ES-I3 (cell line): ENCODE measurements around the gene ANKRD12.

Source experiments
- H3K36me3 ChIP-seq: 2 replicates; pipeline ENCODE4 v1.6.1; 2013; ENCODE audit warnings: mild to moderate bottlenecking, low read length, control low read depth, moderate library complexity; ENCODE audit not compliant: insufficient read depth
- H3K4me1 ChIP-seq: 2 replicates; pipeline ENCODE4 v1.6.1; 2013; ENCODE audit warnings: mild to moderate bottlenecking, control low read depth, low read length; ENCODE audit not compliant: insufficient read depth
- H3K9ac ChIP-seq: 2 replicates; pipeline ENCODE4 v1.6.1; 2013; ENCODE audit warnings: low read depth, mild to moderate bottlenecking, low read length, moderate library complexity
- H3K9me3 ChIP-seq: 2 replicates; pipeline ENCODE4 v1.6.1; 2013; ENCODE audit warnings: mild to moderate bottlenecking, low read length, moderate library complexity; ENCODE audit not compliant: control insufficient read depth, insufficient read depth

Gene ANKRD12

DNA sequence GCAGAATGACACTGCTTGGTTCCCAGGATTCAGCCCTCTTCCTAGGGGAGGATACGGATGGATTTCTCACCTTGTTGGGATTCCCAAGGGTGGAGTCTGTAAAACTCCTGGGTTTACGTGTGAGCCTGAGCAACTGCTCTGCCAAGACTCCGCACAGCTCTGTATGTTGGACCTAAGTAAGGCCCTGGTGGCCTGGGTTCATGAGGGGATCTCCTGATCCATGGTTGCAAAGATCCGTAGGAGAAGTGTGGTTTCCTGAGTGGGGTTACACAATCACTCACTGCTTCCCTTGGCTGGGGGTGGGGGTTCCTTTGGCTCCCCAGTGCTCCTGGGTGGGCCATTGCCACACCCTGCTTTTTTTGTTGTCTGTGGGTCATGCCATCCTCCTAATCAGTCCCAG is 37.7 kb downstream of the ANKRD12 start:
- Histone ChIP-seq H3K9ac (no peak overlapping the region), H3K4me1 (no peaks in the 10 kb centered on the region), H3K36me3 (no peaks in the 10 kb centered on the region), H3K9me3 (no peaks in the 10 kb centered on the region)

- Histone ChIP-seq H3K36me3 (no peaks in the 10 kb centered on the region), H3K9ac (no peak overlapping the region), H3K4me1 (no peaks in the 10 kb centered on the region), H3K9me3 (no peaks in the 10 kb centered on the region)
These were observed 38.5 kb downstream of the ANKRD12 start for GRCh38 chr18:9175115-9175514.

GRCh38 chr18:9177031-9177430 is 40.5 kb downstream of the ANKRD12 start:
- H3K4me1 ChIP-seq, result no peaks in the 10 kb centered on the region
- H3K36me3 ChIP-seq, result no peaks in the 10 kb centered on the region
- no peak overlapping the region for H3K9ac ChIP-seq
- H3K9me3 ChIP-seq, result no peaks in the 10 kb centered on the region

DNA sequence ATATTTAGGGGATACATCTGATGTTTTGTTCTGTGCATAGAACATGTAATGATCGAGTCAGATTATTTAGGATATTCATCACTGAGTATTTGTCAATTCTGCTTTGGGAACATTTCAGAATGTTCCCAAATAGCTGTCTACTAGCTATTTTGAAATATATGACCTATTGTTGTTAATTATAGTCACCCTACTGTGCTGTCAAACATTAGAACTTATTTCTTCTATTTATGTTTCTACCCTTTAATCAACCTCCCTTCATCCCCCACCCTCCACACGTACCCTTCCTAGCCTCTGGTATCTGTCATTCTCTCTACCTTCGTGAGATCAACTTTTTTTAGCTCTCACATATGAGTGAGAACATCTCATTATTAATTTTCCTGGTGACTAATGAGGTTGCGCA is 40.9 kb downstream of the ANKRD12 start:
- Histone ChIP-seq H3K9ac (no peak overlapping the region), H3K36me3 (no peaks in the 10 kb centered on the region), H3K4me1 (no peaks in the 10 kb centered on the region), H3K9me3 (no peaks in the 10 kb centered on the region)

DNA sequence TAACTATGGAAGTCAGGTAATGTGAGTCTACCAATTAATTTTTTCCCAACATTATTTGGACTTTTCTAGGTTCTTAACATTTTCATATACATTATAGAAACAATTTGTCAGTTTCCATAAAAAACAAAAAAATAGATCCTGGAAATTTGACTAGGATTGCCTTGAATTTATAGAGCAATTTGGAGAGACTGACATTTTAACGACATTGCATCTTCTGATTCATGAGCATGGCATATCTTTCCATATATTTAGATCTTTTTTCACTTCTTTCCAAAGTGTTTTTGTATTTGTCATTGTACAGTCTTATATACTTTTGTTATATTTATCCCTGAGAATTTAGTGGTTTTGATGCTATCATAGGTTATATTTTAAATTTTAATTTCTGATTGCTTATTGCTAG is 42.0 kb downstream of the ANKRD12 start:
- Histone ChIP-seq H3K9ac (no peak overlapping the region), H3K9me3 (no peaks in the 10 kb centered on the region), H3K36me3 (no peaks in the 10 kb centered on the region; the same call in 1 of the 2 replicates), H3K4me1 (no peaks in the 10 kb centered on the region)

DNA sequence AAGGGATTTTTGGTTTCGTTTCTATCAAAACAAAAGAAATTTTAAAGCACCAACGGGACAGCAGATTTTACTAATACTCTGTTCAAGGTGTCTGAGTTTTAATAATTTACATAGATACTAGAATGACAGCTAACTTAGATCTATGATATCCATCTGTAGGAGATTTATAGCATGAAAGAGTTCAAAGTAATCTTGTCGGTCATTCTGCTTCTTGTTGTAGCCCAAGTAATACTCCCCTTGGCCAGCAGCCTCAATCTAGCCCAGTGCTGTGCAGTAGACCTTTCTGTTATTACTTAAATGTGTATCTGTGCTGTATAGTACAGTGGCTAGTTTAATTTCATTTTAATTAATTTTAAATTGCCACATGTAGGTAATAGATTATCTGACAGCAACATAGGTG is 44.7 kb downstream of the ANKRD12 start:
- Histone ChIP-seq H3K36me3 (no peaks in the 10 kb centered on the region; the same call in 1 of the 2 replicates), H3K9me3 (no peaks in the 10 kb centered on the region), H3K4me1 (no peaks in the 10 kb centered on the region), H3K9ac (no peak overlapping the region)

- Histone ChIP-seq H3K9ac (no peak overlapping the region), H3K36me3 (no peaks in the 10 kb centered on the region; the same call in 1 of the 2 replicates), H3K9me3 (no peaks in the 10 kb centered on the region), H3K4me1 (no peaks in the 10 kb centered on the region)
These were observed 46.3 kb downstream of the ANKRD12 start for GRCh38 chr18:9182852-9183399.

- Histone ChIP-seq H3K36me3 (no peaks in the 10 kb centered on the region; the same call in 1 of the 2 replicates), H3K4me1 (no peaks in the 10 kb centered on the region), H3K9me3 (no peaks in the 10 kb centered on the region), H3K9ac (no peak overlapping the region)
These were observed 48.5 kb downstream of the ANKRD12 start for GRCh38 chr18:9184998-9185613.

GRCh38 chr18:9188359-9189231 is 52.0 kb downstream of the ANKRD12 start:
- Histone ChIP-seq H3K9ac (no peak overlapping the region), H3K36me3 (no peaks in the 10 kb centered on the region), H3K4me1 (no peaks in the 10 kb centered on the region), H3K9me3 (no peaks in the 10 kb centered on the region)

GRCh38 chr18:9189491-9189890 is 52.9 kb downstream of the ANKRD12 start:
- Histone ChIP-seq H3K9ac (no peak overlapping the region), H3K36me3 (no peaks in the 10 kb centered on the region), H3K9me3 (no peaks in the 10 kb centered on the region), H3K4me1 (no peaks in the 10 kb centered on the region)

GRCh38 chr18:9191658-9192256 is 55.2 kb downstream of the ANKRD12 start:
- no peaks in the 10 kb centered on the region for H3K9me3 ChIP-seq
- H3K4me1 ChIP-seq, result no peaks in the 10 kb centered on the region
- no peaks in the 10 kb centered on the region for H3K36me3 ChIP-seq
- no peak overlapping the region for H3K9ac ChIP-seq

- H3K9me3 ChIP-seq, result no peaks in the 10 kb centered on the region
These were observed 56.5 kb downstream of the ANKRD12 start for GRCh38 chr18:9193031-9193430.

DNA sequence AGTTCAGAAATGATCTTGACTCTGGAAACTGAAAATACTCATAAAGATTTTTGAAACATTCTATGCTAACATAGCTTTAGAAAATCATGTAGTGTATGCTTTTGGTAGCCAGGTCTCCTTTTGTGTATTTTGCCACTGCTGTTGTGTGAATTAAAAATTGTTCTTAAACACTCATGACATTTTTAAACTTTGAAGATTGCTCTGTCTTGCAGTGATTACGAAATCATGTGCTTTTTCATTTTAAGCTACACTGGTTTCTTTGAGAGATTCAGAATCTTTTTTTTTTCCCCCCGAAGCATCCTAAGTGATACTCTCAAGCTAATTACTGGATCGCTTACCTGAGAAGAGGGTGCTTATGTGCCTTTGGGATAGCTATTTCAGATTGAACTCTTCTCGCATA is 60.0 kb downstream of the ANKRD12 start:
- peaks cover 8% of the 10 kb centered on the region for H3K4me1 ChIP-seq
- H3K9me3 ChIP-seq, result no peaks in the 10 kb centered on the region
- no peak overlapping the region for H3K9ac ChIP-seq
- H3K36me3 ChIP-seq, result no peaks in the 10 kb centered on the region

More at GRCh38 chr18:9193031-9193430, 56.5 kb downstream of the ANKRD12 start:
- no peak overlapping the region for H3K9ac ChIP-seq
- no peaks in the 10 kb centered on the region for H3K4me1 ChIP-seq
- H3K36me3 ChIP-seq, result no peaks in the 10 kb centered on the region

DNA sequence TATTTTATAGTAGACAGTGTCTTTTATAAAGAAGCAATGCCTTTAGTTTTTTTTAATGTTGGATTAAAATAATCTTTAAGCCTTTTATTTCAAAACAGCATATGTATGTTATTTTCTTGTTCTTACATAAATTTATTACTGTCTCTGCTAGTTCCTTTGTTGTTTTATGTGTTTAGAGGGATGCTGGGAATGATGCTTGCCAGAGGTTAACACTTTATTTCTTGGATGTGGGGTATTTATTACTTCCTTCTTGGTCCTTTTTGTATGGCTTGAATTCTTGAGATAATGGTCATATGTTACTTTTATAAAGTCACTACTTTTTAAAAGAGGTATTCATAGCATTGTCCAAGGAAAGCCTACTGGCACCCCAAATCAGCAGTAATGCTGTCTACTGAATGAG is 63.1 kb downstream of the ANKRD12 start:
- H3K36me3 ChIP-seq, result no peaks in the 10 kb centered on the region
- peaks cover 8% of the 10 kb centered on the region for H3K4me1 ChIP-seq
- H3K9me3 ChIP-seq, result no peaks in the 10 kb centered on the region

More for the DNA sequence above, 63.1 kb downstream of the ANKRD12 start:
- no peak overlapping the region for H3K9ac ChIP-seq
